GM19099 (cell line): Measurements from ENCODE around the gene LSG1.

Experiments used
- POLR2A ChIP-seq: IDR thresholded peaks from 3 replicates; pipeline ENCODE4 v1.6.1; 2011; ENCODE audit warnings: low read depth; ENCODE audit not compliant: insufficient read length; ENCODE audit errors: extremely low read depth

Gene LSG1

GRCh38 chr3:194671900-194672808 lies at the start of gene LSG1:
Gene LSG1, minus strand, starts transcription at chr3:194672191. Its CDS starts 29 bp downstream, at chr3:194672162.
- TF ChIP-seq POLR2A = peak; percentile 67

- TF ChIP-seq POLR2A = no peak
These were observed 48.1 kb upstream of the LSG1 start for GRCh38 chr3:194720048-194720447.

GRCh38 chr3:194718079-194718478 lies 46.1 kb upstream of the LSG1 start:
- no peak for TF ChIP-seq POLR2A

GRCh38 chr3:194715022-194715800 lies 43.2 kb upstream of the LSG1 start:
- TF ChIP-seq POLR2A = no peak

- no peak for TF ChIP-seq POLR2A
These were observed 42.6 kb upstream of the LSG1 start for GRCh38 chr3:194714564-194714963.

GRCh38 chr3:194714137-194714455 lies 42.1 kb upstream of the LSG1 start:
- TF ChIP-seq POLR2A = no peak

- no peak for TF ChIP-seq POLR2A
These were observed 41.5 kb upstream of the LSG1 start for GRCh38 chr3:194713299-194714136.

- TF ChIP-seq POLR2A = no peak
These were observed 39.9 kb upstream of the LSG1 start for GRCh38 chr3:194711913-194712312.

GRCh38 chr3:194711286-194711685 lies 39.3 kb upstream of the LSG1 start:
- TF ChIP-seq POLR2A = no peak

GRCh38 chr3:194707147-194707540 lies 35.2 kb upstream of the LSG1 start:
- TF ChIP-seq POLR2A = no peak

- no peak for TF ChIP-seq POLR2A
These were observed 33.8 kb upstream of the LSG1 start for GRCh38 chr3:194705761-194706160.

GRCh38 chr3:194705227-194705626 lies 33.2 kb upstream of the LSG1 start:
- no peak for TF ChIP-seq POLR2A

- TF ChIP-seq POLR2A = no peak
These were observed 30.6 kb upstream of the LSG1 start for GRCh38 chr3:194702545-194702944.

- no peak for TF ChIP-seq POLR2A
These were observed 24.7 kb upstream of the LSG1 start for GRCh38 chr3:194696702-194697101.
